GM21717 (cell line): ENCODE results near the gene OR10J5.
"Not testable (repeated sequence)": the region's sequence is repeated elsewhere in the genome, so short reads cannot be mapped to it uniquely, and the experiment has no call there.

Experiments used
- ATAC-seq: cut with Tn5 transposase; IDR thresholded peaks from one replicate; pipeline ENCODE4 v1.9.1; 2021; ENCODE audit warnings: mild to moderate bottlenecking, moderate library complexity; ENCODE audit not compliant: unreplicated experiment

OR10J5 gene, protein sequence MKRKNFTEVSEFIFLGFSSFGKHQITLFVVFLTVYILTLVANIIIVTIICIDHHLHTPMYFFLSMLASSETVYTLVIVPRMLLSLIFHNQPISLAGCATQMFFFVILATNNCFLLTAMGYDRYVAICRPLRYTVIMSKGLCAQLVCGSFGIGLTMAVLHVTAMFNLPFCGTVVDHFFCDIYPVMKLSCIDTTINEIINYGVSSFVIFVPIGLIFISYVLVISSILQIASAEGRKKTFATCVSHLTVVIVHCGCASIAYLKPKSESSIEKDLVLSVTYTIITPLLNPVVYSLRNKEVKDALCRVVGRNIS

DNA sequence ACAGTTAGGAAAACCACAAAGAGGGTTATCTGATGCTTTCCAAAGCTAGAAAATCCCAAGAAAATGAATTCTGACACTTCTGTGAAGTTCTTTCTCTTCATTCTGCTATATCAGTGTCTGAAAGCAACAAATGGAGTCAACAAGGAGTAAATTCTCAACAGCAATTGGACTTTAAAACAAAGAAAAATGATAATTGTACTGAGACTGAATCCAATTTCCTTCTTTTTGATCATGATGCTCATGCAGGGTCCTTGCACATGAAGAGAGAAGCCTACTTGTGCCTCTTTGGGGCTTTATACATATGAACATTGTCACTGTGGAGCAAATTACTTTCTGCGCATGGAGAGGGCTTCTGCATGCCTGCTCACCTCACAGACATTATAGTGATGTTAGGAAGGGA is at the start of gene OR10J5:
TSS of gene OR10J5 (minus strand) at position 101 of the 400 bp plus-strand sequence. CDS start at position 101, 0 bp downstream.
- ATAC-seq, result no peak

DNA sequence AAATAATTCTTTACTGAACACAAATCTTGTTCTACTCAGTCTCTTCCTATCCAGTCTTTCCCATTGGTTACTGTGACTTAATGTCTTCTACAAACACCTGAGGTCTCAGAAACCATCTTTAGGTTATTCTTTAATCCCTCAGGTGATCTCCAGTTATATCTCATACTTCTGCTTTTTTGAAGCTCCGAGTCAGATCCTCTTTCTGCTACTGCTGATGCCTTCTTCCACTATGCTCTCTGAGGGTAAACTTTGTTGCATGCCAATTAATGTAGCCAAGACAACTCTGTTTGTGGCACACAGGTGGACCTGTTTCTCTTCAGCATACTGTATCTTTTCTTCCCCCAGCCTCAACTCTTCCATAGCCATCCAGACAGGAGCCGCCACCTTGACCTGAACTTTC is 48.7 kb upstream of the OR10J5 start:
- no peak for ATAC-seq

DNA sequence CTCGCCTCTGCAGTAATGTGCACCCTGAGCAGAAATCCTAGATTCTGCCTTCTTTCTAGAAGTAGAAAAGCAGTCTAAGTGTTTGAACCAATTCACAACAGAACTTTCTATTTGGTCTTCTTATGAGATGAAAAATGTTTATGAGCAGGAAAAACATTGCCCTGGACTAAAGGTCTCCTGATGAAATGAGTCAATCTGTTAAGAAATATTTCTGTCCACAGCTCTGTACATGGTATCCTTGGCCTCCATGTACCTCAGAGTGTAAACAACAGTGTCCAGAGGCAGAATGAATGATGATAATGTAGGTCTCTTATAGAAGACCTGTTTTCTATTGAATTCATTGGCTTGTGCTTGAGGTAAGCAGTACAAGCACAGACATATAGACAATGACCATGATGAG is 45.6 kb upstream of the OR10J5 start:
- no peak for ATAC-seq

GRCh38 chr1:159580340-159580739 is 44.5 kb upstream of the OR10J5 start:
- no peak for ATAC-seq

GRCh38 chr1:159577446-159577845 is 41.6 kb upstream of the OR10J5 start:
- ATAC-seq, result no peak

DNA sequence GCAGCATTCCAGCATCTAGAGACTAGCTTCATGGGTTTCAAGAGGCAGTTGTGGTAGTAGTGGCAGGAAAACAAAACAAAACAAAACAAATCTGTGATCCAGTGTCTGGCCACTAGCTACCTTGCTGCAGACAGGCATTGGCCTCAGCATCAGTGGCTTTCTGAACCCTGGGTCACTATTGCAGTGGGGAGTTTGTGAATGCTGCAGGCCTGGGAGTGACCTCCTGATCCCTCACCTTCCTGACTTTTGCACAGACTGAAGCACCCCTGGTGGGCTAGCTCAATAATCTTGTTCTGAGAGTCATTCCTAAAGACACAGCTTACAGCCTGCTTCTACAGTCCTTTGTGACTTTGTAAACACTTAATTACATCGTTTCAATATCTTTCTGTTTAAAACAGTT is 26.9 kb upstream of the OR10J5 start:
- ATAC-seq, result no peak

DNA sequence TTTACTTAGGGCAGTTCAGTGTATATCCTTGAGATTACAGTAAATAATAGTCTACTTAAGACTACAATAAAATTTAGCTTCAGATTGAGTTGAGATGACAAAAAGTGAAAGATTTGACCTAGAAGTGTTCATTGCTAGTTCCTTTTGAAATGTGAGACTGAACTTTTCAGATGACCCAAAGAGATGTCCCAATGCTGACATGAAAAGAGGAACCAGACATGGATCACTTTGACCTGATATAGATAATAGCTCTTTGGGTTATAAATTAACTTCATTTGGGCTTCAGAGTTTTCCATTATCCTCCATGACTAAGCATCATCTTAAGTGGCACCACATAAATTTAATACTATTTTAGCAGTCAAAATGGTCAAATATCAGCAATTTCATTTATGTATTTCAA is 25.7 kb upstream of the OR10J5 start:
- no peak for ATAC-seq

DNA sequence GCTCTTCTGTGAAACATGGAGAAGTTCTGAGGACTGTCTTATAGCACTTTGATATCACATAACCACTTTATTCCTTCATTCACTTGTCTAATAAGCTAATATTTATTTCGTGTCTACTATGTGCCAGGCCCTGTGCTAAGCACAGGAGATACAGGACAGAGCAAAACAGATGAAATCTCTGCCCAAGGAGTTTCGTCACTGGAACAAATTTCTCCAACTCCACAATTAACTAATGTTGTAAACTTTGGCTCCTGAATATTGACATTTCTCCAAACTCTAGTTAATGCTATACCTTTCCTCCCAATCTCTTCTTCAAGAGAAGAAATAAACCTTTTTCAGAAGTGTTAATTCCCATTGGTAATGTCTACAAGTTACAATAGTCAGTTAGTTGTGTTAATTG is 24.8 kb upstream of the OR10J5 start:
- no peak for ATAC-seq

GRCh38 chr1:159556931-159557369 is 21.1 kb upstream of the OR10J5 start:
- ATAC-seq, result no peak

DNA sequence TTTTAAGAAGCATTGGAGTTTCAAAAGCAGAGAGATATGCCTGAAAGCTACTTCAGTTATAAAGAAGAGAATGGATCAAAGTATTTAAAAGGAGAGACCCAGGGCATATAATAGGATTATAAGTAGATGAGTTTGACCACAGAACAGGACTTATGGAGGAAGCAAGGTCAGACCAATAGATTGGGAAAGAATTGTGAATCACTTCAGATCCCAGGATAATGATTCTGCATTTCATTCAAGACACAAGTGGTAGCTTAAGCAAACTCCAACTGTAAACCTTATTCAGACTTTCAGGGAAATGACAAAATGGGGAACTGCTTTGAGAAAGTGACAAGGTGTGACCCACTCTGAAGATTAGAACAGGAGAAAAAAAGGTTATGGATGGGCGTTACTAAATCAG is 18.9 kb upstream of the OR10J5 start:
- no peak for ATAC-seq

- no peak for ATAC-seq
Measured at GRCh38 chr1:159554261-159554660, 18.5 kb upstream of the OR10J5 start.

GRCh38 chr1:159548126-159548525 is 12.3 kb upstream of the OR10J5 start:
- no peak for ATAC-seq

- no peak for ATAC-seq
Measured at GRCh38 chr1:159532922-159533321, 2.9 kb downstream of the OR10J5 start.

GRCh38 chr1:159524792-159525191 is 11.0 kb downstream of the OR10J5 start:
- ATAC-seq, result not testable (repeated sequence)

DNA sequence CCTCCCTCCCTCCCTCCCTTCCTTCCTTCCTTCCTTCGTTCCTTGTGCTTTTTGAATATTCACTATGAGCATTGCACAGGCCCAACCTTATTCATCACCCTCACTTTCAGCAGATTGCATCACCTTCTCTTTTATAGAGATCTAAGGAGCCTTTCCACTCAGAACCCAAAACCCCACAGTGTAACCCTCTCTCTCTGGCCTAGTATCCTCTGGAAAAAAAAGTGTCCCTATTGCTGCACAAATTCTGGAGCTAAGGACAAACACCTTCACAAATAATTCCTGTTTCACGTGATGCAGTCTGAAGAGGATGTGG is 25.6 kb downstream of the OR10J5 start:
- ATAC-seq, result no peak

GRCh38 chr1:159509440-159510228 is 26.2 kb downstream of the OR10J5 start:
- no peak for ATAC-seq

DNA sequence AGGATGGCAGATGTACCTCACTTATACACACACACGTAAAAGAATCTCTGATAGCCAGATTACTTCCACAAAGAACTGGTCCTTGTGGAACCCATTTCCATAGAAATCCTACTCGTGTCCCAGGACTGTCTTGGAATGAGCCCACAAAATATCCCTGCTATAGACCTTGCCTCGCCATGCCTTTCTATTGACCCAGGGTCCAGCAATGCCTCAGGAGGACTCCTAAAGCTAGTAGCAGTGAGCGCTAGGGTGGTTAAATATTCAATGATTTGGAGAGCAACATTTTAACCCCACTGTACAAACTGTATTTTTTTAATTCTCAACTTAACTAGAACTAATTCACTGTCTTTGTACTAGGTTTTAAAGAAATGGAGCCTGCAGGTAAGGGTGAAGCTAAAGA is 26.9 kb downstream of the OR10J5 start:
- no peak for ATAC-seq

DNA sequence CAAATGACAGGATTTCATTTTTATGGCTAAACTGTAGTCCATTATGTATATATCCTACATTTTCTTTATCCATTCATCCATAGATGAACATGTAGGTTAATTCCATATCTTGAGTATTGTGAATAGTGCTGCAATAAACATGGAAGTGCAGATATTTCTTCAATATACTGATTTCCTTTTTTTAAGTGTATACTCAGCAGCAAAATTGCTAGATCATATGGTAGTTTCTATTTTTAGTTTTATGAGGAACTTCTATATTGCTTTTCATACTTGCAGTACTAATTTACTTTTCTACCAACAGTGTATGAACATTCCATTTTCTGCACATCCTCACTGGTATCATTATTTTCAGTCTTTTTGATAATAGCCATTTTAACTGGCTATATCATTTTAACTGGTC is 30.1 kb downstream of the OR10J5 start:
- no peak for ATAC-seq

- ATAC-seq, result no peak
Measured at GRCh38 chr1:159501082-159501481, 34.7 kb downstream of the OR10J5 start.

- not testable (repeated sequence) for ATAC-seq
Measured at GRCh38 chr1:159494513-159495210, 41.1 kb downstream of the OR10J5 start.

- no peak for ATAC-seq
Measured at GRCh38 chr1:159493354-159493753, 42.5 kb downstream of the OR10J5 start.
